Smooth muscle cell (in vitro differentiated cells): ENCODE data around the gene BST2. TPM values are rescaled to one million over a fixed set of nuclear protein-coding genes. Genes with fewer than 3 reads are reported as not detected.
A peak's percentile ranks its signal among the peaks of the same experiment; 100 is the strongest.

Experiments
- DNase-seq: peaks from one replicate; lab custom pipeline; 2025; ENCODE audit not compliant: unreplicated experiment; lab: John Stamatoyannopoulos, UW
- H2AFZ ChIP-seq: fragments of 200-600 bp; sonication (generic); 2 replicates; pipeline ENCODE4 v1.6.0; 2016; ENCODE audit warnings: antibody characterized with exemption, low read depth, mild to moderate bottlenecking
- H3F3A ChIP-seq: fragments of 200-600 bp; sonication (generic); 2 replicates; pipeline ENCODE4 v1.6.0; 2017; ENCODE audit warnings: antibody characterized with exemption, low read depth
- H3K27ac ChIP-seq: fragments of 200-600 bp; sonication (generic); 2 replicates; pipeline ENCODE4 v1.5.1; 2016; ENCODE audit warnings: low read depth, mild to moderate bottlenecking
- H3K27me3 ChIP-seq: fragments of 200-600 bp; sonication (generic); 2 replicates; pipeline ENCODE4 v1.6.1; 2016; ENCODE audit warnings: low read depth, mild to moderate bottlenecking
- H3K36me3 ChIP-seq: fragments of 200-600 bp; sonication (generic); 2 replicates; pipeline ENCODE4 v1.5.1; 2016; ENCODE audit warnings: low read depth
- H3K4me1 ChIP-seq: fragments of 200-600 bp; sonication (generic); 2 replicates; pipeline ENCODE4 v1.5.1; 2016; ENCODE audit warnings: low read depth
- H3K4me2 ChIP-seq: fragments of 200-600 bp; sonication (generic); 2 replicates; pipeline ENCODE4 v1.6.0; 2016; ENCODE audit warnings: mild to moderate bottlenecking
- H3K4me3 ChIP-seq: fragments of 200-600 bp; sonication (generic); 2 replicates; pipeline ENCODE4 v1.5.1; 2016; ENCODE audit warnings: mild to moderate bottlenecking
- H3K79me2 ChIP-seq: fragments of 200-600 bp; sonication (generic); 2 replicates; pipeline ENCODE4 v1.6.0; 2016; ENCODE audit warnings: low read depth, mild to moderate bottlenecking
- H3K9ac ChIP-seq: fragments of 200-600 bp; sonication (generic); 2 replicates; pipeline ENCODE4 v1.6.0; 2016; ENCODE audit warnings: low read depth
- H3K9me3 ChIP-seq: fragments of 200-600 bp; sonication (generic); replicated peaks from 2 replicates; pipeline ENCODE4 v1.5.1; 2016; ENCODE audit warnings: low read depth
- H4K20me1 ChIP-seq: fragments of 200-600 bp; sonication (generic); 2 replicates; pipeline ENCODE4 v1.6.0; 2016; ENCODE audit warnings: low read depth
- WGBS: methylation state at CpG from one replicate; pipeline ENCODE4 v1.1.7; 2016; ENCODE audit warnings: low lambda C conversion rate; 5-methylcytosine and 5-hydroxymethylcytosine counted together
- polyA plus RNA-seq: library from polyadenylated mRNA; unstranded; fragments of >200 nt; fragmentation: Nextera tagmentation; extraction: Ambion mirVana; gene quantifications from 2 replicates; pipeline ENCODE4 v1.2.1, GENCODE V29; 2016
- total RNA-seq: library from RNA; depleted of rRNA; stranded (reverse); fragments of >200 nt; gene quantifications from 2 replicates; pipeline ENCODE4 v1.2.3, GENCODE V29; 2014
- TF ChIP-seq, protein P1 (sequence below): fragments of 200-600 bp; sonication (generic); IDR thresholded peaks from 2 replicates; pipeline ENCODE4 v1.5.1; 2017; ENCODE audit warnings: borderline replicate concordance, mild to moderate bottlenecking, antibody characterized with exemption; ENCODE audit not compliant: insufficient read depth, poor library complexity, severe bottlenecking

Gene BST2
- total and polyA plus RNA-seq, 2 experiments from 2014 or later = 3.7 to 14.4 TPM

DNA sequence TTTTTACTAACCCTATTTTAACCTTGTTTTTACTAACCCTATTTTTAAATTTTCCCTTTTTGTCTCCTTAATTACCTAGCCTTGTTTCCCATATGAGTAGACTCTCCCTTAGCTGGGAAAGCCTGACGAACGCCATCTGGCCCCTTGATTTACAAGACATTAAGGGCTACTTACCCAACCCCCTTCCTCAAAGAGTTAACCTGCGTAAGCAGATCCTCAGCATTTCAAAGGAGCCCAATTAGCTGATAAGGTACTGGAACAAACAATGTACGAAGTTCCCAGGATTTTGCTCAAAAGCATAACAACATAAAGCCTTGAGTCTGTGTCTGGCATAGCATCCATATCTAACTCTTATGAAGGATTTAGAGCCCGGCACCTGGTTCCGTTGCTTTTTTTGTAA is 9.7 kb upstream of the BST2 start:
- no peaks in the 10 kb centered on the region for H3K9me3 ChIP-seq
- H2AFZ ChIP-seq = peak overlapping the region; percentile 81
- no peak for DNase-seq
- H3K27me3 ChIP-seq = no peaks in the 10 kb centered on the region
- H3K9ac ChIP-seq = no peak overlapping the region
- TF ChIP-seq, protein P1, sequence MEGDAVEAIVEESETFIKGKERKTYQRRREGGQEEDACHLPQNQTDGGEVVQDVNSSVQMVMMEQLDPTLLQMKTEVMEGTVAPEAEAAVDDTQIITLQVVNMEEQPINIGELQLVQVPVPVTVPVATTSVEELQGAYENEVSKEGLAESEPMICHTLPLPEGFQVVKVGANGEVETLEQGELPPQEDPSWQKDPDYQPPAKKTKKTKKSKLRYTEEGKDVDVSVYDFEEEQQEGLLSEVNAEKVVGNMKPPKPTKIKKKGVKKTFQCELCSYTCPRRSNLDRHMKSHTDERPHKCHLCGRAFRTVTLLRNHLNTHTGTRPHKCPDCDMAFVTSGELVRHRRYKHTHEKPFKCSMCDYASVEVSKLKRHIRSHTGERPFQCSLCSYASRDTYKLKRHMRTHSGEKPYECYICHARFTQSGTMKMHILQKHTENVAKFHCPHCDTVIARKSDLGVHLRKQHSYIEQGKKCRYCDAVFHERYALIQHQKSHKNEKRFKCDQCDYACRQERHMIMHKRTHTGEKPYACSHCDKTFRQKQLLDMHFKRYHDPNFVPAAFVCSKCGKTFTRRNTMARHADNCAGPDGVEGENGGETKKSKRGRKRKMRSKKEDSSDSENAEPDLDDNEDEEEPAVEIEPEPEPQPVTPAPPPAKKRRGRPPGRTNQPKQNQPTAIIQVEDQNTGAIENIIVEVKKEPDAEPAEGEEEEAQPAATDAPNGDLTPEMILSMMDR = no peak
- H3K27ac ChIP-seq = no peak overlapping the region
- WGBS = 12% methylated on average over 6 of the region's 6 CpGs
- H3K4me2 ChIP-seq = peak overlapping the region; percentile 73
- H3F3A ChIP-seq = peaks cover 13% of the 10 kb centered on the region
- H4K20me1 ChIP-seq = no peaks in the 10 kb centered on the region
- peaks cover 24% of the 10 kb centered on the region for H3K4me1 ChIP-seq
- no peaks in the 10 kb centered on the region for H3K36me3 ChIP-seq
- no peaks in the 10 kb centered on the region for H3K79me2 ChIP-seq
- peak overlapping the region; percentile 33 for H3K4me3 ChIP-seq

- Histone ChIP-seq H3K36me3 (no peaks in the 10 kb centered on the region), H2AFZ (no peak overlapping the region), H4K20me1 (no peaks in the 10 kb centered on the region), H3K4me1 (peaks cover 21% of the 10 kb centered on the region), H3K9ac (no peak overlapping the region), H3K4me2 (no peak overlapping the region), H3K4me3 (no peak overlapping the region), H3K79me2 (no peaks in the 10 kb centered on the region), H3K27me3 (no peaks in the 10 kb centered on the region), H3F3A (peaks cover 9% of the 10 kb centered on the region), H3K9me3 (no peaks in the 10 kb centered on the region), H3K27ac (no peak overlapping the region)
- TF ChIP-seq, protein P1 = no peak
- DNase-seq = no peak
- 94% methylated on average over 8 of the region's 8 CpGs for WGBS
Observed at GRCh38 chr19:17414097-17414496, 8.7 kb upstream of the BST2 start.

DNA sequence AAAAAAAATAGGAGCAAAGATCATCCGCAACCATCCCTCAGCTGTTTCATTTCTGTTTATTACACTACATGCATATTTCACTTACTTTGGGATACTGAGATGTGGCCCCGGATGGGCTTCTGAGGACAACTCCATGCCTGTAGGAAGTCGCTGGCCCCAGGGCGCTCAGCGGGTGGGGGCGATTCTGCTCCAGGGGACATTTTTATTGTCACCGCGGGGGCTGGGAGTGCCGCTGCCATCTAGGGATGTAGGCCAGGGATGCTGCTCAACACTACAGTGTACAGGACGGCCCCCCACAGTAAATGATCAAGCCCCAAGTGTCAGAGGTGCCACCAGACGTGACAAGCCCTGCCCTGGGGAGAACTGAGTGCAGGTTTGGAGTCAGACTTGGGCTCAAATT is 6.4 kb upstream of the BST2 start:
- no peak overlapping the region for H3K4me2 ChIP-seq
- H3K4me3 ChIP-seq = no peak overlapping the region
- H3K4me1 ChIP-seq = peaks cover 17% of the 10 kb centered on the region
- H3K9ac ChIP-seq = no peak overlapping the region
- 75% methylated on average over 11 of the region's 11 CpGs for WGBS
- DNase-seq = no peak
- H4K20me1 ChIP-seq = no peaks in the 10 kb centered on the region
- no peak overlapping the region for H3K27ac ChIP-seq
- H3K27me3 ChIP-seq = no peaks in the 10 kb centered on the region
- H3K79me2 ChIP-seq = no peaks in the 10 kb centered on the region
- TF ChIP-seq, protein P1 = no peak
- peaks cover 5% of the 10 kb centered on the region for H3F3A ChIP-seq
- no peaks in the 10 kb centered on the region for H3K36me3 ChIP-seq
- no peak overlapping the region for H2AFZ ChIP-seq
- H3K9me3 ChIP-seq = no peaks in the 10 kb centered on the region

DNA sequence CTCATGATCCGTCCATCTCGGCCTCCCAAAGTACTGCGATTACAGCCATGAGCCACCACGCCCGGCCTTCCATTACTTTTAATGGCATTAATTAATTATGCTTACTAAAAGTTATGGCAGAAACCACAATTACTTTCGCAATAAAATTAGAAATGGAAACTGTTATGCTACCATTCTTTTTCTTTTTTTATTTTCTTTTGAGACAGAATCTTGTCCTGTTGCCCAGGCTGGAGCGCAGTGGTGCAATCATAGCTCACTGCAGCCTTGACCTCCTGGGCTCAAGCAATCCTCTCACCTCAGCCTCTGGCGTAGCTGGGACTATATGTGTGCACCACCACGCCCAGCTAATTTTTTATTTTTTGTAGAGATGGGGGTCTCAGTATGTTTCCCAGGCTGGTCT is 4.6 kb upstream of the BST2 start:
- Histone ChIP-seq H4K20me1 (no peaks in the 10 kb centered on the region), H3F3A (peaks cover 5% of the 10 kb centered on the region), H3K4me2 (no peak overlapping the region), H3K27ac (no peak overlapping the region), H3K79me2 (no peaks in the 10 kb centered on the region), H3K27me3 (no peaks in the 10 kb centered on the region), H3K4me1 (peaks cover 18% of the 10 kb centered on the region), H3K9ac (no peak overlapping the region), H3K9me3 (no peaks in the 10 kb centered on the region), H2AFZ (no peak overlapping the region), H3K4me3 (no peak overlapping the region), H3K36me3 (no peaks in the 10 kb centered on the region)
- no peak for DNase-seq
- TF ChIP-seq, protein P1 = no peak
- WGBS = 98% methylated on average over 9 of the region's 9 CpGs
